HG03175 (cell line): ENCODE data around the gene TCERG1L.
"Not testable (repeated sequence)": the region's sequence is repeated elsewhere in the genome, so short reads cannot be mapped to it uniquely, and the experiment has no call there.

Experiments used
- ATAC-seq: cut with Tn5 transposase; IDR thresholded peaks from one replicate; pipeline ENCODE4 v1.9.1; 2021; ENCODE audit warnings: mild to moderate bottlenecking, moderate library complexity; ENCODE audit not compliant: unreplicated experiment

The TCERG1L gene

DNA sequence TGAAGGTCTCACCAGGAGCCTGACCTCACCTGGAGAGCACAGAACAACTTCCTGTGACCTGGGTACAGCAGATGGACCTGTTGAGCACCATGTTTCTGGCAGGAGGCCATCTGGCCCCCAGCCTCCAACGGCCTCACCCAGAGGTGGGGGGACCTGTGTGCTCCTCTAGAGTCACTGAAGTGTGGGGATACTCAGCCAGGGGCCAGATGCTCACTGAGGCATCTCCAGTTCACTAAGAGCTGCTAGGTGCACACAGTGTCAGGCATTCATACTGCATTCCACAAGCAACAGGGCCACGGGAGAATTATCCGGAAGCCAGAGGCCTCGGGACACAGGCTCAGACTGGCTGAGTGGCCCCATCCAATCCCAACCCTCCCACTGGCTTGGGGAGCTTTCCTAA is 161.4 kb downstream of the TCERG1L start:
- no peak for ATAC-seq

DNA sequence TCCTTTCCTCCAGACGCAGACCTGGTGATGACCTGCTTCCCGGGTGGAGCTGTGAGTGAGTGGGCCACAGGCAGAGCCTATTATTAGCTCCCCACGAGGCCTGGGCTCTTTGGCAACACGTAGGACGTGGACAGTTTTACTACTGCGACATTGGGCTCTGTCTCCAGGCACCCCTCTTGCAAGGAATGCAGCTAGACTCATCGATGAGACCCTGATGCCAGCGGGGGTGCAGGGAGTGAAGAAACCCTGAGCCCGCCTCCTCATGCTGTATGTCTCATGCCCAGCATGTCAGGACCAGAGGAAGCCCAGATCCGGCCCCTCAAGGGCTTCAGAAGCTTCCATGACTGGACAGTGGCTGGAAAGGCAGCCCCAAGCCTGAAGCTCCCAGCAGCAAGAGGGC is 161.9 kb downstream of the TCERG1L start:
- ATAC-seq: no peak

DNA sequence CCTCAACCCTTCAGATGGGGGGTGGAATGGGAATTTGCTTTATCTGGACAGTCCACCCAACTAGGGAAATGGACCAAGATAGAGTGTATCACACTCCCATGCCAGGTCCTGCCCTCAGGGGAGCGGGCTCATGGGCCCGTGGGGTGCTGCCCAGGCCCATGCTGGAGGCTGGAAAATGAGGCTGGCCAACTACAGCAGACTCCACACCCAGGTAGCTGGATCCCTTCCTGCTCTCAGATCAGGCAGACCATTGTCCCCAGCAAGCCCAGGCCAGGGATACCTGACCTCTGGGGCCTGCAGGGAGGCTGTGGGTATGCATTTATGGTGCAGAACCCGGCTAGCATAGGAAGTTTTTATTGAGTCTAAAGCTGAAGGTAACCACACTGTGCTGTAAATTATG is 162.4 kb downstream of the TCERG1L start:
- no peak for ATAC-seq

DNA sequence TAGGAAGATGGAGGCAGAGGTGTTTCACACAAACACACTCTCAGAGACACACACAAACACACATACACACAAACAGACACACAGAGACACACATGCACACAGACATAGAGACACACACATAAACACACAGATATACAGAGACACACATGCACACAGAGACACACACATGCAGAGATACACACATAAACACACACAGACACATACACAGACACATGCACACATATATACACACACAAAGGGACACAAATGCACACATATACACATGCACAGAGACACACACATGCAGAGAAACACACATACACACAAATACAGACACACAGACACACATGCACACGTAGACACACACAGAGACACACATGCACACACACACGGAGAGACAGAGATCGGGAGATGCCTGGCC is 163.3 kb downstream of the TCERG1L start:
- ATAC-seq: no peak

DNA sequence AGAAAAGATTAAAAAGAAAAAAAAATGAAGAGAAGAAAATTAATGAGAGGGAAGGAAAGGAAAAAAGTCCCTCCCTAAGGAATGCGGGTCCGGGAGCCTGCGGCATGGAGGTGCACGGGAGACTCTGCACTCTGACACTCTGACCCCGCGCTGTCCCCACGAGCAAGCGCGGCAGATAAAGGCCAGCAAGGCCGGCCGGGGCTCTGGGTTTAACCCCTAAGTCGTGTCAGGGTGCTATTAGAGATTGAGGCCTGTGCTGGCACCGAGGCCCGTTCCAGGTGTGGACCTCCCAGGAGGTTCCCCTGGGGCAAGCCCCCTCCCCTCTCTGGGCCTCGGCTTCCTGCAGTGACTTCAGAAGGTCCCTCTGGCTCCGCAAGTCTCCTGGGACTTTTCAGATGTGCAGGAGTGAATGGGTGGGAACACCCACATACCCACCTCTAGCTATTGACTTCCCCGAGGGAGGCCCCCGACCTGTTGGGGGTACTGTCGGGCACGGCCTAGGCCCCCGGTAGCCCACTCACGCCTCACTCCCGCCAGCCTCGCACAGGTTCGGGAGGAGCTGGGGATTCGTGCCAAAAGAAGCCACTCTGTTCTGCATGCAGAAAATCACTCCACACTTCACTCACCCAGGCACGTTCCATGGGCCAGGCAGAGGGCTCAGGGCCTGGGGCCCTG is 164.1 kb downstream of the TCERG1L start:
- ATAC-seq: no peak

DNA sequence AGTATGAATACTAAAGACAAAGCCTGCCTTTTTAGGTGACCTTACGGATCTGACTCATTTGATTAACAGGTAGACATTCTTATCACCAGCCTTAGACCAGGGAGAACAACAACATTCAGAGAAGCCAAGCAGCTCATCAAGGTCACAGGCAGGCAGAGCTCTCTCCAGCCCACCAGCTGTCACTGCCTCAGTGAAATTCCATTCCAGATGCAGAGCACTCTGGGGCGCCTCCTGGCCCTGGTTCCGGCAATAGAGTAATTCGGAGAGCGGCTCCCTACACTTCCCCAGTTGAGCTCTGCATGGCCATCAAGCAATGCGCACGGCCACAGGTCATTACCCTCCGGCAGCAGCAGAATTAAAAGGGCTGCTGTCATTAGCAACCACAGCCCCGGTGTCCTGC is 164.7 kb downstream of the TCERG1L start:
- no peak for ATAC-seq

DNA sequence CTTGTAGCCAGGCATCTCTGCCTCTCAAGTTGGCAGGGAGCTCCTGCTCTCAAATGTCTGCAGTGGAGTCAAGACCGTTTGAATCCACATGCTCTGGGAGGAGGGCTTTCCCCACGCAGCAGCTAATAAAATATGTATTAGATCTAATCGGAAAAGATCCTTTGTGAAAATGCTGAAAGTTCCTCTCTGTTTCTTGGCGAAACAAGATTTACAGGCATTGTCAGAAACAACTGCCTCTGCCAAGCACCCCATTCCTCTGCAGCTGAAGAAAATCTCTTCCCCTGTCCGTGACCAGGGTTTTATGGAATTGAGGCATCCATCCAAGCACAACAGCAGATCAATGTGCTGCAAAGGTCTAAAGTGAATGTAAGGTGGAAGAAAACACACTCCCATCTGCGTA is 165.8 kb downstream of the TCERG1L start:
- ATAC-seq: no peak

DNA sequence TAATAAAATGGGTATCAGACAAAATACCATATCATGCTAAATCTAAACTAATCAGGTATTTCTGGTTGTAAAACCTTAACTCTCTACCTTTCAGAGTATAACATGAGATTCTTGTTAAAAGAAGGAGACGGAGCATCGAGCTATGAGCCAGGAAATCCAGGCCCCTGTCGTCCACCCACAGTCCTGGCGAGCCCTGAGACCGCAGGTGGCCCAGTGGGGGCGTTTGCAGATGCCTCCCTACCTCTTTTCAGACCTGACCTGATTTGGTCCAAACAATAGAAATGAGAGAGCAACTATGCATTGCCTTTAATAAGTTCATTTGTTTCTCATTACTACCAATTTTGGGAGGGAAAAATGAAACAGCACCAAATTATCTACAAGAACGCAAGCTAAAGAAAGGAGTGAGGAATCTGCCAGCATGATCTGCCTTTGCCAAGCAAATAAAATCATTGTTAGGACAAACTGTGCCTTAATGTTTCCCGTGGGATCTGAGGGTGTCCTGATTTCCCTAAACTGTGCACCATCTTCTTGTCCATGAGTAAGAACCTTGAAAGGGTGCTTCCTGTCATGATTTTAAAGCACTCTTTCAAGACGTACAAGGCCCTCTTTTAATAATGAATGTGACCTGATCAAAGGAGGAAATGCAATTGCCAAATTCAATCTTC is 166.7 kb downstream of the TCERG1L start:
- ATAC-seq: no peak

DNA sequence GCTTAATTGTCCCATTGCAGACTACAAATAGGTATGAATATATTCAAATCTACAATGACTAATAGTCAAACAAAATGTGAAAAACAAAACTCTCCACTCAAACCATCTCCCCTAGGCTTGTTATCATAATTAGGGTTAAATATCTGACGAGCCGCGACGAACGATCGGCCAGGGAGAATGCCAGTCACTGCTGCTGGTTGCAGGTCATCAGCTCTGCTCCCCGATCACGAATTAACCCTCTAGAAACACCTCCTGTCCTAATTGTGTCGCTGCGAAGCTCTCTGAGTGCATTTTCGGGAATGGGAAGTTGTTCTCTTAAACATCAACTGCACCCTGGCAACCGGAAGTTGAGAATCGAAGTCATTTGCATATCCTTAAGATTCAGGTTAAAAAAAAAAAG is 167.3 kb downstream of the TCERG1L start:
- ATAC-seq: no peak

DNA sequence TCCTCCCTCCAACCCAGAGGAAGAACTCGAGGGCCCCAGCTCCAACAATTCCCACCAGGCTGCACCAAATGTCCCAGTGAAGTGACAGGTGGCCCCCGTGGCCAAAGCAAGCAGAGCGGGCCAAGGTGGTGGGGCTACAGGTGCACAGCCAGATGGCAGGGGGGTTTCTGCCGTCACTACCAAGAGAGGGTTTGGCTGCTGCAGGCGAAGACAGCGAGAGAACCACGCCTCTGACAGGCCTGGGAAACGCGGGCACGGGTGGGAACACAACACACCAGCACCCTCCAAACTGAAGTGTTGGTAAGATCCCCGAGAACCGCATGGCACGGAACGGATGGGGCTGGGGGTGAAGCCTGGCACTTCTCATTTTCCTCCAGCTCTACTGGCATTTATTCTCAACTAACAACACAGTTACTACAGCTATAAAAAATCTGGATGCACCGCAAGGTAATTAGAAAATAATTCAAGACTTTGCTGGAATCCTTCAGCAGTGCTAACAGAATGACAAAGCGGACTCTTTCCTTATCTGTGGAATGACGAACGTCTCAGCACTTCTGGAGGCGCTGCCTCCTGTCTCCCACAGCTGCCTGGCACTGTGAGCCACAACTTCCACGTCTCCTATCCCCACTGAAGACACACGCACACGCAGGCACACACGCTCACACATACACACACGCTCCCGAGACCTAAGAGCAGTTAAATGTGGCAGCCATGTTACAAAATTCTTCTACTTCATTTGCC is 167.9 kb downstream of the TCERG1L start:
- no peak for ATAC-seq

DNA sequence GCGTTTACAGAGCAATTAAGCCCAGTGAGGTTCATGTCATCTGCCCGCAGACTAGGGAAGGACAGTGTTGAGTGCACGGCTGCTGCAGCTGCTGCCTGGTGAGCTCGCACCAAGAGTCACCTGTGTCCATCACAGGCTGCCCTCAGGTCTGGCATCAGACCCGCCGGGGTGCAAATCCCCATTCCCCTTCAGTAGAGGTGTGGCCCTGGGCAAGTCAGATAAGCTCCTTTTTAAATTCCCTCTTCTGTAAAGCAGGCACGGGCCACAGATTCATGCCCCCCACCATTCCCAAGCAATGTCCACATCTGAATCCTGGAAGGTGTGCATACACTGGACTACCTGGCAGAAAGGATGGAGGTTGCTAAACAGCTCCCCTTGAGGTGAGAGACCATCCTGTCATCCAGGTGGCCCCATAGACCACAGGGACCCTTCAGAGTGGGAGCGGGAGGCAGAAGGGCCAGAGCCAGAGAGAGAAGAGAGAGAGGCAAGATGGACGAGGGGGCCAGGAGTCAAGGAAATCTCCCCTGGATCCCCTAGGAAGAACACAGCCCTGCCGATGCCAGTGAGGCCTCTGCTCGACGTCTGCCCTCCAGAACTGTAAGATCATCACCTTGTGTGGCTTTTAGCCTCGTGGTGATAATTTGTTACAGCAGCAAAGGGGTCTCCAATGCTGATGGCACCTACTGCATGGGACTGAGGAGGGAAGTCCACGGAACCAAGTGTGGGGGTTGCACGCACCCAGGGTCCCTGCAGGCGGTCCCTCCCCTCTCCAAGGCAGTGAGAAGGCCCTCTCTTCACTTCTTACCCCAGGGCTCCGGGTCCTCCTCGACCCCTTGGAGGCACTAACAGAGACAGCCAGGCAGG is 168.8 kb downstream of the TCERG1L start:
- no peak for ATAC-seq

DNA sequence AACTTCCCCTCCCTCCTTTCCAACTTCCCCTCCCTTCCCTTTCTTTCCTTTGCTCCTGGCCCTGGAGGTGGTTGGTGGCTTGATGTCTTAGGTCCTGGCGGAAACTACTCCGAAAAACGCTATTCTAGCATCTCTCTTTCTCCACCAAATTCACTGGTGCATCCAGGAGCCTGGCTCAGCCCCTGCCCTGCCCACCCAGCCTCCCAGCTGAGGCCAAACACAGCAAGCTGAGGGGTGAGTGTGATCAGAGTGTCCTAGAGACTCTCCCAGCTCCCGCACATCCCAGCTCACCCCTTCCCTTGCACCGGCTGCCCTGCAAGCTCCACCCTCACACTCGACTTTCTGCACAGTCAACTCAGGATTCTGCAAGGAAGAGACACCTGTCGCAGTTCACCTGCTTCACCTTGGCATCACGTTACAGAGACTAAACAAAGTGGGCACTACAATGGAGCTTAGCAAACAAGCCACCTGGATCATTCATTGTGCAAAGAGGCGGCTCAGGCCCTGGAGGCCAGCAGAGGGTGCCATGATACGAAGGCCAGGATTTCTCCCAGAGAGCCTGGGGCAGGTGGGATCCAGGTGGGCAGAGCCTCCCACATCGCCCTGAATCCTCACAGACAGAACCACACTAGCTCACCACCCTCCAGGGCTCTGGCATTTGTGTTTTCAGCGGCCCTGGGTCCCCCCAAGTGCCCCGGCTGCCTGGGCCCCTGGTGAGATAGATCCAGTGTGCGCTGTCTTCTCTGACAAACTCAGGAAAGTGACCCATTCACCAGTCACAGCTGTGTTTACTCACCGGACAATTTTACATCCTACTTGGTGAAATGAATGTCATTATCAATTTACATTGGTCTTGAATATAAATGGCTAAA is 169.6 kb downstream of the TCERG1L start:
- ATAC-seq: no peak

DNA sequence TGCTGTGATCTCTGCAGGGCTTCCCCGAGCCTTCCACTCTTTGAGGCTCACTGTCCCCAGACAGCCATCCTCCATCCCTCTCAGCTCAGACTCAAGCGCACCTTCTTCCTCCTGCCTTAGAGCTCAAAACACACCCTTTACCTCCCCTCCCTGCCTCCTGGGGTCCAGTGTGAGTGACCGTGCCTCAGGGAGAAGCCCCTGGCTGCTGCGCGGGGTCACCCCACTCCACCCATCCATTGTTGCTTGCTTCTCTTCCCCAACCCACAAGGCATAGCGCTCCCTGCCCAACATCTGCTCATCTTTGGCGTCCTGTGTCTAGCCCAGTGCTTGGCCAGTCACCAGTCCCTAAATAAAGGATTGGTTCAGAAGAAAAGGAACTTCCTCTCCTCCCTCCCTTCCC is 170.3 kb downstream of the TCERG1L start:
- ATAC-seq: no peak

DNA sequence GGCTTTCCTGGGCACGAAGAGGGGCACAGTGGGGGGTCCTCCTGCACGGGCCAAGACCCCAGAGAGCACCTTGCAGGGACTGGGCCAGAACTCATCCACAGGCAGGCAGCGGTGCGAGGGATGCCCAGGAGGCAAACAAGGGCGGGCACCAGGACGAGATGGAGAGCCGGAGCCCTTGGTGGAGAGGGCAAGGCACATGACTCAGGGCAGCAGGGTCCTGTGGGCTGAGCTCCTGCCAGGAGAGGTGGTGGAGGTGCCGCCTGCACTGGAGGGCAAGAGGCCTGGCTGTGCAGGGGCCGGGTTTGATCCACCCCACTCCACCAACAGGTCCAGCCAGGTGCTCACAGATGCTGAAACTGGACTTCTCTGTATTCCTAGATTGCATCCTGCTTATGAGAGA is 170.9 kb downstream of the TCERG1L start:
- no peak for ATAC-seq

DNA sequence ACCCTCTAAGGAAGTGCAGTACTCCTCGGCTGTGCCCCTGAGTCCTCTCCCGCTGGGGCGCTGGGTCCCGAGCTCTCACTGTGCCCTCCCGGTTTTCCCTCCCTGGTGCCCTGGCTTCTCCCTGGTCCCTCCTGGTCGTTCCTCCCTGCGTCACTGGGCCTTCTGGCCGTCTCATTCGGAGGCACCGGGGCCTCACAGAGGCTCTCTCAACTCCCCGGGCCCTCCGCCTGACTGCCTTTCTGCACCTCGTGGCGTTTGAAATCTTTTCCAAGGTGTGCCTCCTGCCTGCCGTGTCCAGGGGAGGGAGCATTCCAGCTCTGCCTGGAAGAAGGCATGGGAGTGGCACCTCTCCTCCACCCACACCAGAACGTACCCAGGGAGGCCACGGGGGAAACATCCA is 174.3 kb downstream of the TCERG1L start:
- ATAC-seq: no peak

DNA sequence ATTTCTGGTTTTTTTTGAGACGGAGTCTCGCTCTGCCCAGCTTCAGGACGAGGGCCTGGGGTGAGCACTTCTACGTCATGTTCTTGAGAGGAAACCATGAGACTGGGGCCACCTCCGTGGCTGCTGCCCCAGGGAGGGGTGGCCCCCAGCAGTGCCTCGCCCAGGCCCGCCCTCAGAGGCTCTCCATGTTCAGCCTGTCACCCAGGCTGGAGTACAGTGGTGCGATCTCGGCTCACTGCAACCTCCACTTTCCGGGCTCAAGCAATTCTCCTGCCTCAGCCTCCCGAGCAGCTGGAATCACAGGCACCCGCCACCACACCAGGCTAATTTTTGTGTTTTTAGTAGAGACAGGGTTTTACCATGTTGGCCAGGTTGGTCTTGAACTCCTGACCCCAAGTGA is 175.2 kb downstream of the TCERG1L start:
- not testable (repeated sequence) for ATAC-seq

DNA sequence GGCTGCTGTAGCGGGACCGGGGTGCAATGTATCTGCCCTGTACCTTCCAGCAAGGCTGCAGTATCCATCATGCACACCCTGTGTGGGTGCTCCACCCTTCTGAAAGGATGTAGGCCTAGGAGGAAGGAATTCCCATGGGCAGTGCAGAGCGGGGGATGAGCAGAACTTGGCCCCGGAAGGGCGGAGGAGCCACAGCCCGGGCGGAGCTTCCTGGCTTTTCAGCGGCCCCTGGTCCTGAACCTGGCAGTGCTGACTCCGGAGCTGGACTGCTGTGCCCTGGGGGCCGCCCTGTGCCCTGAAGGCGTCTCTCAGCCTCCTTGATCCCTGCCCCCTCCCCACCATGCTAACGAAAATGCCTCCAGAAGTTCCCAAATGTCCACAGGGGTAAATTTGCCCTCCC is 175.8 kb downstream of the TCERG1L start:
- no peak for ATAC-seq

DNA sequence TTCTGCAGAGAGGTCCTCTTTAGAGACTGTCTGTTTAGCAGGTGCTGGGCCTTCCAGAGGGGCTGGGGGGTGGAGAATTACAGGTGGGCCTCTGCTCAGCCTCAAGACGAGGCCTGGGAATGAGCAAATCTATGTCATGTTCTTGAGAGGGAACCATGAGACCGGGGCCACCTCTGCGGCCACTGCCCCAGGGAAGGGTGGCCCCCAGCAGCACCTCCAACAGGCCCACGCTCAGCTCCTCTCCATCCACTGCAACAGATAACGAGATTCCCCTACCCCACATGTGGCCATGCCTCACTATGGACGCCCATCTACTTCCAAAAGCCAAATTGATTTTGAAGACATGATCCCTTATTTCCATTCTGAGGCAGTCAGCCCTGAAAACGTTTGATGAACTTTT is 176.9 kb downstream of the TCERG1L start:
- ATAC-seq: no peak

DNA sequence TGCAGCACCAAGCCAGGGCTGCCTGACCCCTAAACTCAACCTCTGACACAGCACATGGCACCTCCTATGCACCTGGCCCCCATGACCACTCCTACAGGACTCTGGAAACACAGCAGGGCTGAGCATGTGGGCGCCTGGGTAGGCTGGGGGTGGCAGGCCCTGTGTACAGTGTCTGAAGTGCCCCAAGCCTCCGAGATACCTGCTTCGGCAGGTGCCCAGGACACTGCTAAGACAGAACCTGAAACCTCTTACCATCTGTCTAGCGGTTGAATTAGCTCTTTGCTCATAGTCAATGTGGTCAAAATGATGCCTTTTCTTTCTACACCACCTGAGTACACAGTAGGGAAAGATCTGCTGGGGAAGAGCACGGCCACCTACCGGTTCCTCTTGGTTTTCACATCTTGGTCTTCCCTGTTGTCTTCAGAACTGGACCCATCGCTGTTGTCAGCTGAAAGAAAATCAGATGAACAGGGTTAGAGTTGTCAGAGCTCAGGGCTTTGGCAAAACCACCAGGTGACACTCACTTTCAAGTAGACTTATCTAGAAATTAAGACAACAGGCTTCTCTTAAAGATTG is 177.4 kb downstream of the TCERG1L start:
- no peak for ATAC-seq

DNA sequence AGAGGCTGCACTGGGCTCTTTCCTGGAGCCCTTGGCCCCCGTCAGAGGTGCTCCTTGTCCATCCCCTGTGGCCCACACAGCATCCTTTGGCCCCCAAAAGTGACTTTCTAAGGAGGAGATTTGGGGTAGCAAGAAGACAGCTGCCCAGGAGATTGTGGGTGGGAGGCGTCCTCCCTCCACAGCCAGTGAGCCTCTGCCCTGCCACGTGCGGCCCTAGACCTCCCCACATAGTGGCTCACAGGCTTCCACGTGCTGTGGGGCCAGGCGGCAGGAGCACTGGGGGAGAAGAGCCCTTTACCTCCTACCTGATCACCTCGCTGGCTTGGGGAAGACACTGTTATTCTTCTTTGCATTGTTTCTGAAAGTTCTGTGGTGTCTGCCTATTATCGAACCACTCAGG is 178.8 kb downstream of the TCERG1L start:
- no peak for ATAC-seq
